Neuronal stem cell (in vitro differentiated cells): Measurements from ENCODE around the gene C22orf42.
A peak's percentile ranks its signal among the peaks of the same experiment; 100 is the strongest.

Experiments
- DNase-seq: peaks from one replicate; pipeline ENCODE4 v3.0.0-alpha.2; 2013; ENCODE audit warnings: low spot score
- H2AFZ ChIP-seq: one replicate; pipeline ENCODE4 v1.6.1; 2013; ENCODE audit warnings: mild to moderate bottlenecking, low read length, inconsistent platforms
- H2AK5ac ChIP-seq: 2 replicates; pipeline ENCODE4 v1.6.1; 2013; ENCODE audit warnings: low read depth, mild to moderate bottlenecking, inconsistent platforms, low read length, moderate library complexity, mixed read lengths
- H2BK120ac ChIP-seq: 2 replicates; pipeline ENCODE4 v1.6.1; 2013; ENCODE audit warnings: low read depth, mild to moderate bottlenecking, inconsistent platforms, low read length, moderate library complexity, mixed read lengths
- H2BK12ac ChIP-seq: one replicate; pipeline ENCODE4 v1.6.1; 2013; ENCODE audit warnings: low read length, inconsistent platforms
- H2BK15ac ChIP-seq: 2 replicates; pipeline ENCODE4 v1.6.1; 2013; ENCODE audit warnings: mild to moderate bottlenecking, low read length, inconsistent platforms, mixed read lengths
- H2BK5ac ChIP-seq: one replicate; pipeline ENCODE4 v1.6.1; 2013; ENCODE audit warnings: inconsistent platforms, mild to moderate bottlenecking, low read length, moderate library complexity
- H3K14ac ChIP-seq: one replicate; pipeline ENCODE4 v1.6.1; 2013; ENCODE audit warnings: low read length, inconsistent platforms
- H3K18ac ChIP-seq: 2 replicates; pipeline ENCODE4 v1.6.1; 2013; ENCODE audit warnings: low read length, inconsistent platforms
- H3K23ac ChIP-seq: 2 replicates; pipeline ENCODE4 v1.6.1; 2013; ENCODE audit warnings: low read depth, mild to moderate bottlenecking, mixed read lengths, low read length, inconsistent platforms; ENCODE audit not compliant: poor library complexity
- H3K27ac ChIP-seq: replicated peaks from 3 replicates; pipeline ENCODE4 v1.5.1; 2013; ENCODE audit warnings: low read length, inconsistent platforms
- H3K27me3 ChIP-seq, 3 experiments: 2 replicates each; pipeline ENCODE4 v1.6.1; 2013; ENCODE audit warnings: low read length in 3 of 3, mild to moderate bottlenecking in 2 of 3, inconsistent platforms in 1 of 3, low read depth in 1 of 3, mixed read lengths in 1 of 3, moderate library complexity in 1 of 3; ENCODE audit not compliant: control insufficient read depth in 3 of 3, insufficient read depth in 3 of 3
- H3K36me3 ChIP-seq, 2 donors: replicated peaks in 1 of 2; 2 replicates each; pipeline ENCODE4 v1.6.1; 2013; ENCODE audit warnings: low read length in 2 of 2; ENCODE audit not compliant: control insufficient read depth in 2 of 2, insufficient read depth in 2 of 2
- H3K4ac ChIP-seq: 2 replicates; pipeline ENCODE4 v1.6.1; 2013; ENCODE audit warnings: inconsistent platforms, mild to moderate bottlenecking, low read length, moderate library complexity
- H3K4me1 ChIP-seq, 2 donors: 1 replicate in 1 of 2; 2 replicates in 1 of 2; pipeline ENCODE4 v1.6.1; 2013; ENCODE audit warnings: low read length in 2 of 2, low read depth in 1 of 2; ENCODE audit not compliant: control insufficient read depth in 2 of 2, insufficient read depth in 1 of 2
- H3K4me2 ChIP-seq: one replicate; pipeline ENCODE4 v1.6.1; 2013; ENCODE audit warnings: mild to moderate bottlenecking, low read length, inconsistent platforms; ENCODE audit not compliant: insufficient read depth, poor library complexity, severe bottlenecking
- H3K4me3 ChIP-seq, 2 donors: 2 replicates each; pipeline ENCODE4 v1.5.1; 2013; ENCODE audit warnings: low read length in 2 of 2, mild to moderate bottlenecking in 2 of 2, inconsistent platforms in 1 of 2, moderate library complexity in 1 of 2
- H3K79me1 ChIP-seq: one replicate; pipeline ENCODE4 v1.6.1; 2013; ENCODE audit warnings: low read depth, mild to moderate bottlenecking, inconsistent platforms, low read length, moderate library complexity
- H3K9ac ChIP-seq: one replicate; pipeline ENCODE4 v1.6.1; 2013; ENCODE audit warnings: mild to moderate bottlenecking, low read depth, low read length, inconsistent platforms; ENCODE audit not compliant: poor library complexity
- H3K9me3 ChIP-seq, 2 donors: replicated peaks in 1 of 2; 2 replicates each; pipeline versions ENCODE3 to v1.6.1; 2013; ENCODE audit warnings: low read length in 2 of 2, mild to moderate bottlenecking in 2 of 2, inconsistent platforms in 1 of 2, low read depth in 1 of 2, mixed read lengths in 1 of 2, moderate library complexity in 1 of 2; ENCODE audit not compliant: control insufficient read depth in 2 of 2, insufficient read depth in 1 of 2
- H4K8ac ChIP-seq: one replicate; pipeline ENCODE4 v1.6.1; 2013; ENCODE audit warnings: low read depth, mild to moderate bottlenecking, inconsistent platforms, low read length, moderate library complexity
- H4K91ac ChIP-seq: one replicate; pipeline ENCODE4 v1.6.1; 2013; ENCODE audit warnings: low read length, low read depth, mild to moderate bottlenecking, inconsistent platforms; ENCODE audit not compliant: poor library complexity
- WGBS, 2 donors: extraction: QIAGEN DNeasy Blood & Tissue Kit; methylation state at CpG; one replicate each; pipeline ENCODE4 v1.1.7; 2013; ENCODE audit warnings: missing lambda C conversion rate in 2 of 2, mixed read lengths in 1 of 2; ENCODE audit not compliant: insufficient read length in 2 of 2, insufficient replicate concordance in 1 of 2; ENCODE audit errors: extremely low coverage in 2 of 2; 5-methylcytosine and 5-hydroxymethylcytosine counted together

Gene C22orf42

DNA sequence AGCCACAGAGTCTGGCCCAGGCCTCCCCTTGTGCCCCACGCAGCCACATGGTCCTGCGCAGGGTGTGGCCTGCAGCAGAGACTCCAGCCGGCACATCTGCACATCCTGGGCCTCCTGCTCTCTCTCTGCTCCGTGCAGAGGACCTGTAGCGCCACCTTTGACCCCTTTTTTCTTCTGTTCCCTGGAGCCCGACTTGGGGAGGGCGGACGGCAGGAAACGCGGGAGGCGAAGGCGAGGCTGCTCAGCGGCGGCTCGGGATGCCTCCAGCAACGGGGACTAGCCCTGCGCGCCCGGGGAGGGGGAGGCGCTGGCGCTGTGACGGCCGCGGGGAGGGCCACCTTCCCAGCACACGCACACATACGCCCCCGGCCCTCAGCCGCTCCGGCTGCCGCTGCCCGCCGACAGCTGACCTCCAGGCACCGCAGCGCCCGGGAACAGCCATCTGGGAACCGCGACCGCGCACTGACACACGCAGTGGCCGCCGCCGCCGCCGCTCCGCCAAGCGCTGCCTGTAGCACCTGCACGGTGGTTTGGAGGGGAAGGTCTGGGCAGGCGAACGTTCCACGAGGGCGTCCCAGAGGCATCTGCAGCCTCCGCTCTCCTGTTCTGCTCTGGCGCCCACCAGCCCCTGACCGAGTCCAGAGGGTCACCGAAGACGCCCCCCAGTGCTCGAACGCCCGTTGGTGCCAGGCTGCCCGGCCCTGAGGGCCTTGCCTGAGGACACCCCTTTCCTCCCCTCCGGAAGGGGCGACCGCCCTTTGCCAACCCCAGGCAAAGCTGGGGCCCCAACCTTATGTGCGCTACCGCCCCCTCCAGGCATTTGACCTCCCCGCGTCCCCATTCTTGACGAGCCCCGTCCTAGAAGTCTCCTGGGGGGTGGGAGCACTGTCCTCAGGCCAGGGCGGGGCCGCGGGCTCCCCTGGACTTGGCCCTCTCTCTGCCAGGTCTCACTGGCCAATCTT is 16.9 kb upstream of the C22orf42 start:
- H3K4me3 ChIP-seq = peak overlapping the region; percentile 13 to 69
- no peak overlapping the region for H3K4ac ChIP-seq
- peak overlapping the region; percentile 79 for H3K9ac ChIP-seq
- H3K36me3 ChIP-seq = no peaks in the 10 kb centered on the region
- peak; percentile 44 for DNase-seq
- H2BK12ac ChIP-seq = no peak overlapping the region
- H3K9me3 ChIP-seq = no peaks in the 10 kb centered on the region
- peak overlapping the region; percentile 45 for H3K23ac ChIP-seq
- peak overlapping the region; percentile 79 for H3K4me2 ChIP-seq
- no peak overlapping the region for H3K27ac ChIP-seq
- no CpG with 5 or more reads among the region's 73 CpGs for WGBS, 2 donors
- peak overlapping the region; percentile 45 for H4K8ac ChIP-seq
- H3K4me1 ChIP-seq = peaks cover 7 to 9% of the 10 kb centered on the region in 2 donors
- peak overlapping the region; percentile 78 for H3K18ac ChIP-seq
- H2BK120ac ChIP-seq = peak overlapping the region; percentile 14
- peak overlapping the region; percentile 25 for H2BK15ac ChIP-seq
- H2BK5ac ChIP-seq = no peak overlapping the region
- no peaks in the 10 kb centered on the region for H3K79me1 ChIP-seq
- peaks cover 0 to 50% (median 2%) of the 10 kb centered on the region in 3 experiments for H3K27me3 ChIP-seq
- no peak overlapping the region for H4K91ac ChIP-seq
- no peak overlapping the region for H2AK5ac ChIP-seq
- peak overlapping the region; percentile 92 for H2AFZ ChIP-seq
- H3K14ac ChIP-seq = no peak overlapping the region

- Histone ChIP-seq H3K79me1 (no peaks in the 10 kb centered on the region), H3K9me3 (no peaks in the 10 kb centered on the region), H2BK120ac (no peak overlapping the region), H4K8ac (no peak overlapping the region), H3K27me3 (peaks cover 0 to 50% (median 2%) of the 10 kb centered on the region in 3 experiments), H3K4ac (no peak overlapping the region), H3K18ac (no peak overlapping the region), H2BK12ac (no peak overlapping the region), H2AFZ (peak overlapping the region; percentile 92), H3K4me2 (no peak overlapping the region), H3K27ac (no peak overlapping the region), H4K91ac (no peak overlapping the region), H3K23ac (no peak overlapping the region), H2BK15ac (no peak overlapping the region), H2AK5ac (no peak overlapping the region), H3K9ac (no peak overlapping the region), H3K36me3 (no peaks in the 10 kb centered on the region), H3K4me3 (no peak overlapping the region), H2BK5ac (no peak overlapping the region), H3K14ac (no peak overlapping the region), H3K4me1 (peaks cover 7 to 9% of the 10 kb centered on the region in 2 donors)
- no CpG with 5 or more reads among the region's 11 CpGs for WGBS, 2 donors
- no peak for DNase-seq
Observed at GRCh38 chr22:32175115-32175514, 16.0 kb upstream of the C22orf42 start.

DNA sequence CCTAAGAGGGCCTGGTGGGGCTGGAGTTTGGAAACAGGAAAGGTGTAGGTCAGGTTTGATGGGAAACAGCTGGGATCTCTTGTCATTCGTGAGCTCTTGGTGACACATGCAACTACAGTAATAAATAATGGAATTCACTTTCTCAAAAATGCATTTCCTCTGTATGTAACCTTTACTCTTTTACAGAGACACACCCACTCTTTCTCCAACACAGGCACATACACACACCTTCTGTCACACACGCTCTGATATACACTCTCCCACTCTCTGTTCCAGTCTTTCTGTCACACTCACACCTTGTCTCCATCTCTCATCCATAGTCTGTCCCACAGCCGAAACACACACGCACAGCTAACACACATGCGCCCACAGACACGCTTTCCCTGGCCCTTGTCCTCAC is 6.6 kb upstream of the C22orf42 start:
- DNase-seq = no peak
- Histone ChIP-seq H3K9ac (no peak overlapping the region), H3K14ac (no peak overlapping the region), H3K4me1 (peaks cover 0 to 6% of the 10 kb centered on the region in 2 donors), H3K9me3 (no peaks in the 10 kb centered on the region), H3K4ac (no peak overlapping the region), H2BK12ac (no peak overlapping the region), H2AK5ac (no peak overlapping the region), H2BK5ac (no peak overlapping the region), H3K27me3 (peaks cover 0 to 12% (median 0%) of the 10 kb centered on the region in 3 experiments), H4K91ac (peak overlapping the region; percentile 5), H3K36me3 (no peaks in the 10 kb centered on the region), H3K79me1 (no peaks in the 10 kb centered on the region), H2BK15ac (no peak overlapping the region), H2AFZ (no peak overlapping the region), H3K27ac (no peak overlapping the region), H4K8ac (no peak overlapping the region), H3K23ac (no peak overlapping the region), H3K4me2 (no peak overlapping the region), H3K4me3 (no peak overlapping the region), H3K18ac (no peak overlapping the region), H2BK120ac (no peak overlapping the region)
- WGBS, 2 donors = no CpG with 5 or more reads among the region's 6 CpGs

GRCh38 chr22:32164075-32164860 is 5.2 kb upstream of the C22orf42 start:
- Histone ChIP-seq H4K91ac (peak overlapping the region; percentile 24), H2BK15ac (no peak overlapping the region), H3K4me2 (no peak overlapping the region), H3K9ac (peak overlapping the region; percentile 38), H2BK12ac (no peak overlapping the region), H3K14ac (no peak overlapping the region), H2AK5ac (no peak overlapping the region), H2BK5ac (no peak overlapping the region), H3K27ac (no peak overlapping the region), H3K27me3 (peaks cover 0 to 12% (median 0%) of the 10 kb centered on the region in 3 experiments), H3K4me3 (no peak overlapping the region), H4K8ac (no peak overlapping the region), H3K4ac (no peak overlapping the region), H3K23ac (no peak overlapping the region), H2AFZ (no peak overlapping the region), H3K18ac (peak overlapping the region; percentile 73), H3K4me1 (peaks cover 0 to 7% of the 10 kb centered on the region in 2 donors), H2BK120ac (no peak overlapping the region), H3K36me3 (no peaks in the 10 kb centered on the region), H3K79me1 (no peaks in the 10 kb centered on the region), H3K9me3 (no peaks in the 10 kb centered on the region)
- DNase-seq = no peak
- WGBS, 2 donors = no CpG with 5 or more reads among the region's 6 CpGs
